MCF 10A (cell line): ENCODE data around the gene ESPN. TPM values are rescaled to one million over a fixed set of nuclear protein-coding genes. Genes with fewer than 3 reads are reported as not detected.

Experiments
- Bru-seq: library from RNA; stranded (reverse); fragments of 400-500 nt; gene quantifications from one replicate; lab custom pipeline; 2021; lab: Mats Ljungman, UMichigan
- BruChase-seq, 2 experiments: library from RNA; stranded (reverse); fragments of 400-500 nt; gene quantifications; one replicate each; lab custom pipeline; 2021; lab: Mats Ljungman, UMichigan
- BruUV-seq: library from RNA; stranded (reverse); fragments of 400-500 nt; replicated peaks from 2 replicates; lab custom pipeline; 2021; lab: Mats Ljungman, UMichigan
- CTCF ChIA-PET: fragments of 300-600 bp; sonication (Branson Sonifier 250); formaldehyde crosslinking; extraction: SDS; loops from one replicate; lab custom pipeline; 2021; ENCODE audit warnings: antibody characterized with exemption, inconsistent platforms; lab: Yijun Ruan, JAX
- POLR2A ChIA-PET: fragments of 300-600, 350-650 bp; sonication (Branson Sonifier 250); formaldehyde crosslinking; extraction: SDS; loops from one replicate; lab custom pipeline; 2020; ENCODE audit warnings: antibody characterized with exemption, inconsistent platforms; lab: Yijun Ruan, JAX
- DNase-seq: peaks from one replicate; pipeline ENCODE4 v3.0.0-alpha.2; 2018; ENCODE audit not compliant: unreplicated experiment
- H3K27ac Mint-ChIP-seq: one replicate; pipeline ENCODE4 v1.8.0; 2022; ENCODE audit warnings: mild to moderate bottlenecking, low read depth, mixed read lengths; ENCODE audit not compliant: unreplicated experiment
- H3K27me3 Mint-ChIP-seq: one replicate; pipeline ENCODE4 v1.8.0; 2022; ENCODE audit warnings: mixed read lengths; ENCODE audit not compliant: insufficient read depth, unreplicated experiment
- H3K36me3 Mint-ChIP-seq: one replicate; pipeline ENCODE4 v1.8.0; 2022; ENCODE audit warnings: mild to moderate bottlenecking, moderate library complexity, mixed read lengths; ENCODE audit not compliant: insufficient read depth, unreplicated experiment
- H3K4me1 Mint-ChIP-seq: one replicate; pipeline ENCODE4 v1.8.0; 2022; ENCODE audit warnings: mixed read lengths; ENCODE audit not compliant: insufficient read depth, unreplicated experiment
- H3K4me3 Mint-ChIP-seq: one replicate; pipeline ENCODE4 v1.8.0; 2022; ENCODE audit warnings: mild to moderate bottlenecking, moderate library complexity, mixed read lengths; ENCODE audit not compliant: unreplicated experiment
- H3K9me3 Mint-ChIP-seq: one replicate; pipeline ENCODE4 v1.8.0; 2022; ENCODE audit warnings: mixed read lengths; ENCODE audit not compliant: unreplicated experiment
- CTCF ChIP-seq: fragments of 200-600 bp; IDR thresholded peaks from one replicate; pipeline ENCODE4 v1.8.0; 2022; ENCODE audit warnings: antibody characterized with exemption, mild to moderate bottlenecking; ENCODE audit not compliant: unreplicated experiment
- intact Hi-C: fragments of 100-400 bp; cut with micrococcal nuclease; formaldehyde crosslinking; loops from 2 replicates; pipeline ENCODE4 v1.14.1; 2022
- long read RNA-seq: library from polyadenylated mRNA; stranded (forward); transcript quantifications from one replicate; pipeline ENCODE4 v2.0.0, GENCODE V29; 2022
- total RNA-seq: library from RNA; stranded (reverse); gene quantifications from 2 replicates; pipeline ENCODE4 v1.2.3, GENCODE V29; 2022

ESPN gene
- total RNA-seq (0.68 TPM in 1 of 2 replicates, not detected in the other), Bru-seq, nascent RNA (not detected), BruChase-seq, experiment 1, labeled RNA remaining after a 6-hour chase (percentile 3 among the genes with signal in this experiment), BruChase-seq, experiment 2, labeled RNA remaining after a 2-hour chase (percentile 5 among the genes with signal in this experiment)
- long read RNA-seq: 0 reads

- intact Hi-C loops: no loop called here
- H3K27ac Mint-ChIP-seq: no peak within 1 kb of the TSS
- H3K36me3 Mint-ChIP-seq: no peaks in the 10 kb centered on the region
- no peak for DNase-seq
- TF ChIP-seq CTCF: no peak
- ChIA-PET CTCF (interaction anchor here (1.0 to 2.1 kb wide), 2 partner anchors 11 to 13 kb away, joined by 4 to 28 read pairs; no protein-coding TSS in a partner anchor), POLR2A (no interaction called here)
- peaks cover 25% of the 10 kb centered on the region for H3K4me1 Mint-ChIP-seq
- H3K9me3 Mint-ChIP-seq: no peaks in the 10 kb centered on the region
- no peaks in the 10 kb centered on the region for H3K27me3 Mint-ChIP-seq
- no peak within 1 kb of the TSS for H3K4me3 Mint-ChIP-seq
- BruUV-seq: no TSS peak
These were observed at the start of gene ESPN for GRCh38 chr1:6424619-6425593. ESPN (plus strand) TSS chr1:6424776; CDS start chr1:6424956, 180 bp downstream.

- intact Hi-C loops: no loop called here
- TF ChIP-seq CTCF: no peak
- H3K4me1 Mint-ChIP-seq: no peaks in the 10 kb centered on the region
- no peak overlapping the region for H3K4me3 Mint-ChIP-seq
- ChIA-PET POLR2A (no interaction called here), CTCF (interaction anchor here (0.5 to 2.6 kb wide), 3 partner anchors 16 to 141 kb away, joined by 3 to 14 read pairs (median 3); no protein-coding TSS in a partner anchor)
- no peak for DNase-seq
- no peak overlapping the region for H3K27ac Mint-ChIP-seq
- no peaks in the 10 kb centered on the region for H3K9me3 Mint-ChIP-seq
- H3K27me3 Mint-ChIP-seq: no peaks in the 10 kb centered on the region
- peaks cover 8% of the 10 kb centered on the region for H3K36me3 Mint-ChIP-seq
- no TSS peak for BruUV-seq
These were observed 46.4 kb upstream of the ESPN start for GRCh38 chr1:6378096-6378746.

GRCh38 chr1:6380037-6380436 lies 44.5 kb upstream of the ESPN start:
- CTCF ChIA-PET: interaction anchor here (1.3 to 2.6 kb wide), 2 partner anchors 18 to 43 kb away, joined by 5 to 14 read pairs; no protein-coding TSS in a partner anchor
- Mint-ChIP-seq H3K4me1 (peaks cover 4% of the 10 kb centered on the region), H3K9me3 (no peaks in the 10 kb centered on the region)

More at GRCh38 chr1:6380037-6380436, 44.5 kb upstream of the ESPN start:
- BruUV-seq: no TSS peak
- POLR2A ChIA-PET: interaction anchor here (1.3 to 1.9 kb wide), 3 partner anchors 10 to 13 kb away, joined by 3 to 7 read pairs (median 3); no protein-coding TSS in a partner anchor
- Mint-ChIP-seq H3K36me3 (peaks cover 10% of the 10 kb centered on the region), H3K27ac (no peak overlapping the region), H3K27me3 (no peaks in the 10 kb centered on the region), H3K4me3 (no peak overlapping the region)
- intact Hi-C loops: no loop called here
- no peak for DNase-seq
- TF ChIP-seq CTCF: no peak
